Measurements from ENCODE around the gene CD74.

- TF ChIP-seq CTCF (IDR thresholded peaks at IDR 0.05) (no peak), POLR2A (IDR thresholded peaks at IDR 0.05) (no peak)
Observed at GRCh38 chr5:150408231-150408943, 4.3 kb downstream of the CD74 start.

Measured in thyroid gland (tissue), 4 donors.